Measurements from ENCODE around the gene ZDHHC5.

Gene ZDHHC5

GRCh38 chr11:57729479-57729878 lies 61.6 kb downstream of the ZDHHC5 start:
- no peak for DNase-seq (ENCODE audit: low read depth in 2 of 2)

- DNase-seq (ENCODE audit: low read depth in 2 of 2) = no peak
Observed at GRCh38 chr11:57732661-57733060, 64.7 kb downstream of the ZDHHC5 start.

- DNase-seq (ENCODE audit: low read depth in 2 of 2) = no peak
Observed at GRCh38 chr11:57735619-57736298, 67.8 kb downstream of the ZDHHC5 start.

GRCh38 chr11:57741132-57742086 lies 73.5 kb downstream of the ZDHHC5 start, which contains the start of gene SELENOH:
SELENOH (plus strand) TSS chr11:57741491; CDS start chr11:57741596, 105 bp downstream.
- DNase-seq (ENCODE audit: low read depth in 2 of 2) = peak; percentile 83 to 88

GRCh38 chr11:57742087-57742452 lies 74.2 kb downstream of the ZDHHC5 start:
- peak in 1 of 2 donors; percentile 26 for DNase-seq (ENCODE audit: low read depth in 2 of 2)

- no peak for DNase-seq (ENCODE audit: low read depth in 2 of 2)
Observed at GRCh38 chr11:57744357-57744756, 76.4 kb downstream of the ZDHHC5 start.

GRCh38 chr11:57745206-57745605 lies 77.3 kb downstream of the ZDHHC5 start:
- no peak for DNase-seq (ENCODE audit: low read depth in 2 of 2)

- no peak for DNase-seq (ENCODE audit: low read depth in 2 of 2)
Observed at GRCh38 chr11:57746920-57747319, 79.0 kb downstream of the ZDHHC5 start.

All from stimulated activated CD4-positive, alpha-beta T cell treated with anti-CD3 and anti-CD28 coated beads, Interleukin-1b, Interleukin-23, amount 100 ng/mL, for 4 hours (primary cell).